Measurements from ENCODE around the gene S100A9. TPM values are rescaled to one million over a fixed set of nuclear protein-coding genes. Genes with fewer than 3 reads are reported as not detected.

The S100A9 gene
- total and polyA plus RNA-seq, 2 donors = 281 to 1,119 TPM

- Histone ChIP-seq H3K27ac (ENCODE audit: low read depth in 1 of 2, low read length in 1 of 2) (no peak overlapping the region), H3K9me3 (ENCODE audit: control insufficient read depth in 2 of 2, insufficient read depth in 1 of 2, low read length in 1 of 2) (no peaks in the 10 kb centered on the region)
- WGBS = 93% methylated on average over 1 of the region's 1 CpG
Measured at GRCh38 chr1:153389401-153389800, 31.7 kb downstream of the S100A9 start.

GRCh38 chr1:153389973-153390879 is 32.6 kb downstream of the S100A9 start:
- H3K4me1 ChIP-seq (ENCODE audit: control insufficient read depth in 2 of 2, insufficient read depth in 2 of 2, low read length in 2 of 2) = no peaks in the 10 kb centered on the region
- 78% methylated on average over 17 of the region's 17 CpGs for WGBS

More at GRCh38 chr1:153389401-153389800, 31.7 kb downstream of the S100A9 start:
- Histone ChIP-seq H3K36me3 (ENCODE audit: control insufficient read depth in 2 of 2, insufficient read depth in 2 of 2, low read length in 1 of 2) (no peaks in the 10 kb centered on the region), H3K4me3 (ENCODE audit: low read length in 2 of 2) (no peak overlapping the region), H3K4me1 (ENCODE audit: control insufficient read depth in 2 of 2, insufficient read depth in 2 of 2, low read length in 2 of 2) (no peaks in the 10 kb centered on the region), H3K27me3 (ENCODE audit: control insufficient read depth in 2 of 2, insufficient read depth in 1 of 2, low read length in 1 of 2) (no peaks in the 10 kb centered on the region)
- DNase-seq (ENCODE audit: low read depth in 6 of 9, low spot score in 9 of 9) = no peak

GRCh38 chr1:153390938-153391710 is 33.5 kb downstream of the S100A9 start, which contains the start of gene S100A8:
Gene S100A8 (minus strand): TSS chr1:153391073. CDS start chr1:153390535, 538 bp downstream.
- H3K4me3 ChIP-seq (ENCODE audit: low read length in 2 of 2) = no peak within 1 kb of the TSS
- 86% methylated on average over 7 of the region's 7 CpGs for WGBS
- peak in 1 of 9 donors; percentile 20 for DNase-seq (ENCODE audit: low read depth in 6 of 9, low spot score in 9 of 9)

More at GRCh38 chr1:153389973-153390879, 32.6 kb downstream of the S100A9 start:
- DNase-seq (ENCODE audit: low read depth in 6 of 9, low spot score in 9 of 9) = no peak
- H3K9me3 ChIP-seq (ENCODE audit: control insufficient read depth in 2 of 2, insufficient read depth in 1 of 2, low read length in 1 of 2) = no peaks in the 10 kb centered on the region
- H3K27ac ChIP-seq (ENCODE audit: low read depth in 1 of 2, low read length in 1 of 2) = no peak overlapping the region
- H3K27me3 ChIP-seq (ENCODE audit: control insufficient read depth in 2 of 2, insufficient read depth in 1 of 2, low read length in 1 of 2) = no peaks in the 10 kb centered on the region
- no peaks in the 10 kb centered on the region for H3K36me3 ChIP-seq (ENCODE audit: control insufficient read depth in 2 of 2, insufficient read depth in 2 of 2, low read length in 1 of 2)
- H3K4me3 ChIP-seq (ENCODE audit: low read length in 2 of 2) = no peak overlapping the region

GRCh38 chr1:153392258-153392657 is 34.6 kb downstream of the S100A9 start:
- Histone ChIP-seq H3K27me3 (ENCODE audit: control insufficient read depth in 2 of 2, insufficient read depth in 1 of 2, low read length in 1 of 2) (no peaks in the 10 kb centered on the region), H3K27ac (ENCODE audit: low read depth in 1 of 2, low read length in 1 of 2) (no peak overlapping the region), H3K4me1 (ENCODE audit: control insufficient read depth in 2 of 2, insufficient read depth in 2 of 2, low read length in 2 of 2) (no peaks in the 10 kb centered on the region), H3K9me3 (ENCODE audit: control insufficient read depth in 2 of 2, insufficient read depth in 1 of 2, low read length in 1 of 2) (no peaks in the 10 kb centered on the region), H3K4me3 (ENCODE audit: low read length in 2 of 2) (no peak overlapping the region), H3K36me3 (ENCODE audit: control insufficient read depth in 2 of 2, insufficient read depth in 2 of 2, low read length in 1 of 2) (no peaks in the 10 kb centered on the region)
- DNase-seq (ENCODE audit: low read depth in 6 of 9, low spot score in 9 of 9) = no peak
- 91% methylated on average over 3 of the region's 3 CpGs for WGBS

More at GRCh38 chr1:153390938-153391710, 33.5 kb downstream of the S100A9 start, which contains the start of gene S100A8:
- H3K36me3 ChIP-seq (ENCODE audit: control insufficient read depth in 2 of 2, insufficient read depth in 2 of 2, low read length in 1 of 2) = no peaks in the 10 kb centered on the region
- no peak within 1 kb of the TSS for H3K27ac ChIP-seq (ENCODE audit: low read depth in 1 of 2, low read length in 1 of 2)
- no peaks in the 10 kb centered on the region for H3K4me1 ChIP-seq (ENCODE audit: control insufficient read depth in 2 of 2, insufficient read depth in 2 of 2, low read length in 2 of 2)
- no peaks in the 10 kb centered on the region for H3K9me3 ChIP-seq (ENCODE audit: control insufficient read depth in 2 of 2, insufficient read depth in 1 of 2, low read length in 1 of 2)
- H3K27me3 ChIP-seq (ENCODE audit: control insufficient read depth in 2 of 2, insufficient read depth in 1 of 2, low read length in 1 of 2) = no peaks in the 10 kb centered on the region

DNA sequence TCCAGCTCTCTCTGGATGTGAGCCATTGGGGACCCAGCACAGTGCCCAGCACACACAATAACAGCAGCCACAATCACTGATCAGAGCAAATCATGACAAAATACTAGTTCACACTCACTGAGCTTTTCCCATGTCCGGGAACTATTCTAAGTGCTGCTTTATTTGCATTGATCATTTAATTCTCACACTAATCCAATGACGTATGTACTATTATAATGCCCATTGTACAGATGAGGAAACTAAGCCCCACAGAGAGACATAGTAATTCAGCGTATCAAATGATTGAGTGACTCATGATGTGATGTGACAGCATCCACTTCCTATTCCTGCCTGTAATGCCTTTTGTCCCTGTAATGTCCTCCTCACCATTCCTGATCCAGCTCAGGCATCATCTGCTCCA is 35.2 kb downstream of the S100A9 start:
- Histone ChIP-seq H3K36me3 (ENCODE audit: control insufficient read depth in 2 of 2, insufficient read depth in 2 of 2, low read length in 1 of 2) (no peaks in the 10 kb centered on the region), H3K27ac (ENCODE audit: low read depth in 1 of 2, low read length in 1 of 2) (no peak overlapping the region), H3K4me1 (ENCODE audit: control insufficient read depth in 2 of 2, insufficient read depth in 2 of 2, low read length in 2 of 2) (no peaks in the 10 kb centered on the region), H3K9me3 (ENCODE audit: control insufficient read depth in 2 of 2, insufficient read depth in 1 of 2, low read length in 1 of 2) (no peaks in the 10 kb centered on the region), H3K4me3 (ENCODE audit: low read length in 2 of 2) (no peak overlapping the region), H3K27me3 (ENCODE audit: control insufficient read depth in 2 of 2, insufficient read depth in 1 of 2, low read length in 1 of 2) (no peaks in the 10 kb centered on the region)
- 94% methylated on average over 3 of the region's 3 CpGs for WGBS
- DNase-seq (ENCODE audit: low read depth in 6 of 9, low spot score in 9 of 9) = no peak

DNA sequence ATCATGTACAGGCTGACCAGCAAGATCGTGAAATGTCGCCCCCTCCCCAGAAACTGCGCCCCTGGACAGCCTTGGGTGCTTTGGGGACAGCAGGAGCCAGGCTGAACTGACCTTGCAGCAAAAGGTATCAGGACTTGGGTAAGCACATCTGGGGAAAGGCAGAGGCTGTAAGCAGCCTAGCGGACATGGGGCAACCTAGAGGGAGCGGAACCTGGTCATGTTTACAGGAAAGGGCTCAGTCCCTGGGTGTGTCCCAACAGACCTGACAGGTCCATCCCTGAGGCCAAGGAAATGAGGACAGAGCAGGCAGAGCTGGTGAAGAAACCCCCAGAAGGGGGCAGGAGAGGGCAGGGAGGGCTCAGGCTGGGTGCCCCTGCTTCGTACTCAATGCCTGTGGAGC is 36.3 kb downstream of the S100A9 start:
- H3K4me3 ChIP-seq (ENCODE audit: low read length in 2 of 2) = no peak overlapping the region
- no peaks in the 10 kb centered on the region for H3K4me1 ChIP-seq (ENCODE audit: control insufficient read depth in 2 of 2, insufficient read depth in 2 of 2, low read length in 2 of 2)
- H3K27ac ChIP-seq (ENCODE audit: low read depth in 1 of 2, low read length in 1 of 2) = no peak overlapping the region
- no peaks in the 10 kb centered on the region for H3K27me3 ChIP-seq (ENCODE audit: control insufficient read depth in 2 of 2, insufficient read depth in 1 of 2, low read length in 1 of 2)
- no peaks in the 10 kb centered on the region for H3K36me3 ChIP-seq (ENCODE audit: control insufficient read depth in 2 of 2, insufficient read depth in 2 of 2, low read length in 1 of 2)
- 96% methylated on average over 6 of the region's 6 CpGs for WGBS
- DNase-seq (ENCODE audit: low read depth in 6 of 9, low spot score in 9 of 9) = no peak
- no peaks in the 10 kb centered on the region for H3K9me3 ChIP-seq (ENCODE audit: control insufficient read depth in 2 of 2, insufficient read depth in 1 of 2, low read length in 1 of 2)

GRCh38 chr1:153394391-153394790 is 36.7 kb downstream of the S100A9 start:
- Histone ChIP-seq H3K4me1 (ENCODE audit: control insufficient read depth in 2 of 2, insufficient read depth in 2 of 2, low read length in 2 of 2) (no peaks in the 10 kb centered on the region), H3K27me3 (ENCODE audit: control insufficient read depth in 2 of 2, insufficient read depth in 1 of 2, low read length in 1 of 2) (no peaks in the 10 kb centered on the region), H3K9me3 (ENCODE audit: control insufficient read depth in 2 of 2, insufficient read depth in 1 of 2, low read length in 1 of 2) (no peaks in the 10 kb centered on the region), H3K4me3 (ENCODE audit: low read length in 2 of 2) (no peak overlapping the region), H3K27ac (ENCODE audit: low read depth in 1 of 2, low read length in 1 of 2) (no peak overlapping the region), H3K36me3 (ENCODE audit: control insufficient read depth in 2 of 2, insufficient read depth in 2 of 2, low read length in 1 of 2) (no peaks in the 10 kb centered on the region)
- no peak for DNase-seq (ENCODE audit: low read depth in 6 of 9, low spot score in 9 of 9)
- 93% methylated on average over 5 of the region's 5 CpGs for WGBS

DNA sequence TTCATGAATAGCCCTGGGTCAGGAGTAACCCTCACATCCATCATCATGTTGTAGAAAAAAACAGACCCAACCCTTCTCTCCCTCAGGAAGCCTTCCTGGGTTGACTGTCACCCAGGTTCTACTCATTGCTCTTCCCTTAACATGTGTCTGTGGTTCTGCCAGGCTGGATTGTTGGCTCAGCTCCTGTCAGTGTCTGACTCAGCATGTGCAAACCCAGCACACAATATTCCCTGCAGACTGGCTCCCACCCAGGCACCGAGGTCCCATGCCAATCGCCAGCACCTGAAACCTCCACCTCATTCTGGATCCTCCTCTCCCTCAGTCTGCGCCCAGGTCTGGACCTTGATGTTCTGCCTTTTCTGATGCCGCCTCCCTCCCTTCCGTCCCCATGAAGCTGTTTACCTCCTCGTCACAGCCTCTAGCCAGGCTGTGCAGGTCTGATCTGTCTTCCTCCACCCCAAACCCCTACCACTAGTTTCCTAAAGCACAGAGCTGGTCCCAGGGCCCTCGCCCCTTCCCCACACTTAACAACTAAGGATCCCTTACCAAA is 37.6 kb downstream of the S100A9 start:
- Histone ChIP-seq H3K9me3 (ENCODE audit: control insufficient read depth in 2 of 2, insufficient read depth in 1 of 2, low read length in 1 of 2) (no peaks in the 10 kb centered on the region), H3K36me3 (ENCODE audit: control insufficient read depth in 2 of 2, insufficient read depth in 2 of 2, low read length in 1 of 2) (no peaks in the 10 kb centered on the region), H3K27me3 (ENCODE audit: control insufficient read depth in 2 of 2, insufficient read depth in 1 of 2, low read length in 1 of 2) (peaks cover 0 to under 1% of the 10 kb centered on the region in 2 donors), H3K27ac (ENCODE audit: low read depth in 1 of 2, low read length in 1 of 2) (no peak overlapping the region), H3K4me1 (ENCODE audit: control insufficient read depth in 2 of 2, insufficient read depth in 2 of 2, low read length in 2 of 2) (no peaks in the 10 kb centered on the region), H3K4me3 (ENCODE audit: low read length in 2 of 2) (no peak overlapping the region)
- 94% methylated on average over 7 of the region's 7 CpGs for WGBS
- no peak for DNase-seq (ENCODE audit: low read depth in 6 of 9, low spot score in 9 of 9)

All from thymus (tissue), 11 donors.